H1 (cell line): ENCODE data around the gene ALOX12. TPM values are rescaled to one million over a fixed set of nuclear protein-coding genes. Genes with fewer than 3 reads are reported as not detected.

Experiments
- CTCF ChIA-PET: fragments of 300-600 bp; sonication (Branson Sonifier 250); formaldehyde crosslinking; loops from one replicate; lab custom pipeline; 2021; ENCODE audit not compliant: partially characterized antibody; lab: Charles Lee
- POLR2A ChIA-PET: fragments of 300-600 bp; sonication (Branson Sonifier 250); formaldehyde crosslinking; loops from one replicate; lab custom pipeline; 2021; ENCODE audit warnings: inconsistent platforms; ENCODE audit not compliant: partially characterized antibody; lab: Charles Lee
- DNase-seq, 2 experiments: peaks; one replicate each; pipeline versions ENCODE4 v3.0.0 to v3.0.0-alpha.2; 2010 to 2022; ENCODE audit warnings: low spot score in 2 of 2, low read depth in 1 of 2, mixed read lengths in 1 of 2
- FAIRE-seq: peaks from 2 replicates; lab custom pipeline; 2011; peaks lifted over from hg19 to GRCh38; lab: Jason Lieb, UNC
- H2AFZ ChIP-seq: 2 replicates; pipeline ENCODE4 v1.8.1; 2012; ENCODE audit warnings: low read length, inconsistent platforms
- H2AK5ac ChIP-seq: 2 replicates; pipeline ENCODE4 v1.6.1; 2013; ENCODE audit warnings: low read depth, low read length
- H2BK120ac ChIP-seq: replicated peaks from 2 replicates; pipeline ENCODE3; 2013; ENCODE audit warnings: low read depth, low read length, inconsistent platforms
- H2BK12ac ChIP-seq: 2 replicates; pipeline ENCODE4 v1.6.1; 2013; ENCODE audit warnings: low read depth, low read length
- H2BK15ac ChIP-seq: 2 replicates; pipeline ENCODE4 v1.6.1; 2013; ENCODE audit warnings: low read length
- H2BK20ac ChIP-seq: 2 replicates; pipeline ENCODE4 v1.6.1; 2013; ENCODE audit warnings: low read length
- H2BK5ac ChIP-seq: 2 replicates; pipeline ENCODE4 v1.6.1; 2013; ENCODE audit warnings: low read depth, low read length
- H3K14ac ChIP-seq: 2 replicates; pipeline ENCODE4 v1.6.1; 2013; ENCODE audit warnings: inconsistent platforms; ENCODE audit not compliant: insufficient read length
- H3K18ac ChIP-seq: 2 replicates; pipeline ENCODE4 v1.6.1; 2013; ENCODE audit warnings: low read length; ENCODE audit errors: extremely low read depth
- H3K23ac ChIP-seq: 2 replicates; pipeline ENCODE4 v1.6.1; 2013; ENCODE audit warnings: inconsistent platforms; ENCODE audit not compliant: insufficient read length
- H3K23me2 ChIP-seq: 2 replicates; pipeline ENCODE4 v1.6.1; 2013; ENCODE audit warnings: low read depth, low read length
- H3K27ac ChIP-seq: 2 replicates; pipeline ENCODE4 v1.6.1; 2011; ENCODE audit warnings: low read depth, low read length, inconsistent platforms
- H3K27me3 ChIP-seq, 4 experiments: replicated peaks in 1 of 4; 1 replicate in 1 of 4; 2 replicates in 3 of 4; pipeline versions ENCODE4 v1.6.1 to v1.8.1; 2011 to 2013; ENCODE audit warnings: low read length in 3 of 4, mild to moderate bottlenecking in 3 of 4, inconsistent platforms in 2 of 4, mixed read lengths in 2 of 4, moderate library complexity in 1 of 4; ENCODE audit not compliant: control insufficient read depth in 3 of 4, insufficient read depth in 3 of 4; ENCODE audit errors: extremely low read depth in 1 of 4
- H3K36me3 ChIP-seq, 4 experiments: 2 replicates each; pipeline versions ENCODE4 v1.6.1 to v1.8.1; 2011 to 2013; ENCODE audit warnings: mild to moderate bottlenecking in 4 of 4, low read length in 3 of 4, moderate library complexity in 2 of 4, control low read depth in 1 of 4, inconsistent platforms in 1 of 4; ENCODE audit not compliant: insufficient read depth in 4 of 4, control insufficient read depth in 2 of 4
- H3K4ac ChIP-seq: replicated peaks from 2 replicates; pipeline ENCODE3; 2013; ENCODE audit warnings: low read length, low read depth, mixed read lengths, inconsistent platforms; ENCODE audit not compliant: insufficient read length
- H3K4me1 ChIP-seq, 4 experiments: replicated peaks in 1 of 4; 1 replicate in 1 of 4; 2 replicates in 3 of 4; pipeline versions ENCODE4 v1.6.1 to v1.8.1; 2011 to 2013; ENCODE audit warnings: low read length in 3 of 4, inconsistent platforms in 2 of 4, mixed read lengths in 1 of 4; ENCODE audit not compliant: insufficient read depth in 4 of 4, control insufficient read depth in 3 of 4
- H3K4me2 ChIP-seq, 2 experiments: 2 replicates each; pipeline versions ENCODE4 v1.6.1 to v1.8.1; 2011 to 2013; ENCODE audit warnings: low read depth in 2 of 2, low read length in 2 of 2, control low read depth in 1 of 2, inconsistent platforms in 1 of 2, mild to moderate bottlenecking in 1 of 2; ENCODE audit not compliant: insufficient read depth in 1 of 2
- H3K4me3 ChIP-seq, 4 experiments: fragments of 200-600, 300-600 bp in 1 of 4; sonication (generic), shearing (Covaris generic), sonication (Bioruptor Twin) in 1 of 4; 2 replicates each; pipeline versions ENCODE4 v1.5.1 to v1.8.1; 2011 to 2016; ENCODE audit warnings: low read length in 4 of 4, low read depth in 3 of 4, control low read depth in 2 of 4, inconsistent platforms in 2 of 4, mild to moderate bottlenecking in 2 of 4, mixed read lengths in 1 of 4, moderate library complexity in 1 of 4; ENCODE audit not compliant: insufficient read depth in 2 of 4; ENCODE audit errors: extremely low read depth in 1 of 4
- H3K56ac ChIP-seq: replicated peaks from 2 replicates; pipeline ENCODE3; 2013; ENCODE audit warnings: low read depth, mild to moderate bottlenecking, mixed read lengths, low read length, inconsistent platforms; ENCODE audit not compliant: insufficient read length
- H3K79me1 ChIP-seq: 2 replicates; pipeline ENCODE4 v1.6.1; 2013; ENCODE audit warnings: low read depth, low read length, control low read depth
- H3K79me2 ChIP-seq, 2 experiments: 2 replicates each; pipeline versions ENCODE4 v1.6.1 to v1.8.1; 2012 to 2013; ENCODE audit warnings: low read length in 2 of 2, mild to moderate bottlenecking in 2 of 2, inconsistent platforms in 1 of 2; ENCODE audit not compliant: insufficient read depth in 2 of 2, control insufficient read depth in 1 of 2
- H3K9ac ChIP-seq, 4 experiments: replicated peaks in 1 of 4; 1 replicate in 1 of 4; 2 replicates in 3 of 4; pipeline versions ENCODE4 v1.6.1 to v1.8.1; 2011 to 2013; ENCODE audit warnings: low read depth in 3 of 4, low read length in 3 of 4, control low read depth in 2 of 4, mild to moderate bottlenecking in 2 of 4, moderate library complexity in 2 of 4, inconsistent platforms in 1 of 4; ENCODE audit errors: extremely low read depth in 1 of 4
- H3K9me3 ChIP-seq, 2 experiments: 2 replicates each; pipeline versions ENCODE4 v1.6.1 to v1.8.1; 2012 to 2013; ENCODE audit warnings: mild to moderate bottlenecking in 2 of 2, moderate library complexity in 2 of 2, control low read depth in 1 of 2, inconsistent platforms in 1 of 2, low read depth in 1 of 2, low read length in 1 of 2, mixed read lengths in 1 of 2; ENCODE audit not compliant: insufficient read depth in 2 of 2
- H4K20me1 ChIP-seq, 2 experiments: replicated peaks in 1 of 2; 2 replicates each; pipeline versions ENCODE3 to v1.8.1; 2011 to 2013; ENCODE audit warnings: inconsistent platforms in 2 of 2, low read length in 2 of 2, mild to moderate bottlenecking in 1 of 2; ENCODE audit not compliant: insufficient read depth in 2 of 2, control insufficient read depth in 1 of 2
- H4K5ac ChIP-seq: 2 replicates; pipeline ENCODE4 v1.6.1; 2013; ENCODE audit warnings: low read length, low read depth, mixed read lengths, inconsistent platforms; ENCODE audit not compliant: insufficient read length
- H4K8ac ChIP-seq: 2 replicates; pipeline ENCODE4 v1.8.0; 2013; ENCODE audit warnings: mild to moderate bottlenecking, moderate library complexity, low read length, inconsistent platforms; ENCODE audit not compliant: insufficient read depth; ENCODE audit errors: extremely low read depth
- H4K91ac ChIP-seq: replicated peaks from 2 replicates; pipeline ENCODE3; 2013; ENCODE audit warnings: low read length, mixed read lengths, inconsistent platforms; ENCODE audit not compliant: insufficient read length
- CTBP2 ChIP-seq: IDR thresholded peaks from 2 replicates; pipeline ENCODE4 v1.7.0; 2011; ENCODE audit warnings: borderline replicate concordance, mild to moderate bottlenecking, moderate library complexity, mixed read lengths, low read length; ENCODE audit not compliant: insufficient read depth, insufficient read length
- GABPA ChIP-seq: IDR thresholded peaks from 2 replicates; pipeline ENCODE4 v1.6.1; 2011; ENCODE audit warnings: mild to moderate bottlenecking, low read length, moderate library complexity, borderline replicate concordance; ENCODE audit not compliant: insufficient read depth
- POLR2AphosphoS5 ChIP-seq: IDR thresholded peaks from 2 replicates; pipeline ENCODE4 v1.6.1; 2011; ENCODE audit warnings: low read depth, low read length
- SP1 ChIP-seq: IDR thresholded peaks from 2 replicates; pipeline ENCODE4 v1.6.1; 2011; ENCODE audit warnings: low read depth, low read length
- TAF7 ChIP-seq: optimal IDR thresholded peaks from 2 replicates; pipeline ENCODE3; 2011; ENCODE audit warnings: low read depth, mild to moderate bottlenecking, inconsistent platforms, low read length, moderate library complexity, borderline replicate concordance
- TCF12 ChIP-seq: IDR thresholded peaks from 2 replicates; pipeline ENCODE4 v1.6.1; 2011; ENCODE audit warnings: low read depth, mild to moderate bottlenecking, low read length
- TEAD4 ChIP-seq: IDR thresholded peaks from 2 replicates; pipeline ENCODE4 v1.6.1; 2012; ENCODE audit warnings: low read depth, low read length, inconsistent platforms, mixed read lengths
- USF2 ChIP-seq: IDR thresholded peaks from 2 replicates; pipeline ENCODE4 v1.6.1; 2011; ENCODE audit warnings: low read length, improper control_type of control experiment
- ZNF274 ChIP-seq: IDR thresholded peaks from 2 replicates; pipeline ENCODE4 v1.7.0; 2012; ENCODE audit warnings: low read length, borderline replicate concordance; ENCODE audit errors: extremely low read depth
- WGBS, 2 experiments: shearing (Covaris generic) in 1 of 2; methylation state at CpG; one replicate each; pipeline versions ENCODE4 v1.1.6 to v1.1.7; 2013 to 2015; ENCODE audit warnings: low lambda C conversion rate in 2 of 2, mixed read lengths in 2 of 2, inconsistent platforms in 1 of 2, low coverage in 1 of 2, missing lambda C conversion rate in 1 of 2; ENCODE audit not compliant: insufficient replicate concordance in 2 of 2, insufficient coverage in 1 of 2, insufficient read length in 1 of 2; ENCODE audit errors: extremely low coverage in 1 of 2, missing lambda C conversion rate in 1 of 2; 5-methylcytosine and 5-hydroxymethylcytosine counted together
- polyA plus RNA-seq, 7 experiments: library from polyadenylated mRNA; depleted of rRNA in 3 of 7; stranded (reverse) in 5 of 7; unstranded in 2 of 7; fragments of >200 nt in 5 of 7; fragments of 200-250 nt in 2 of 7; gene quantifications; 1 replicate in 5 of 7; 2 replicates in 1 of 7; 4 replicates in 1 of 7; pipeline versions ENCODE4 v1.2.1 to v1.2.3, GENCODE V29; 2011 to 2013; ENCODE audit warnings: missing spikeins in 2 of 7, mixed read lengths in 2 of 7
- total RNA-seq: library from RNA; stranded (reverse); fragmentation: NEBNext Ultra II Directional; extraction: Animal tissue kit (Norgen Biotek cat#: 25700); gene quantifications from 2 replicates; pipeline ENCODE4 v1.2.1, GENCODE V29; 2021
- TF ChIP-seq, protein P1 (sequence below): IDR thresholded peaks from 2 replicates; pipeline ENCODE4 v1.6.1; 2012; ENCODE audit warnings: inconsistent platforms
- TF ChIP-seq, protein P2 (sequence below): IDR thresholded peaks from 2 replicates; pipeline ENCODE4 v1.6.1; 2012; ENCODE audit warnings: low read length, inconsistent platforms

ALOX12 gene
- total and polyA plus RNA-seq, 2 of the 8 experiments (the other 6 are each of a cell fraction or from before 2014, with no cell fraction given), result 1.4 to 2.0 TPM

GRCh38 chr17:6981426-6981825 lies 14.4 kb upstream of the ALOX12 start:
- no peak overlapping the region for H3K18ac ChIP-seq
- no peak overlapping the region for H2AK5ac ChIP-seq
- ChIA-PET POLR2A (no interaction called here), CTCF (interaction anchor here (1.2 kb wide), 1 partner anchor 71 kb away, joined by 3 read pairs; no protein-coding TSS in a partner anchor)
- no peaks in the 10 kb centered on the region for H3K27me3 ChIP-seq
- no peaks in the 10 kb centered on the region for H3K79me1 ChIP-seq
- H3K56ac ChIP-seq, result no peak overlapping the region
- H4K91ac ChIP-seq, result no peak overlapping the region
- H2BK5ac ChIP-seq, result no peak overlapping the region
- H3K36me3 ChIP-seq, result no peaks in the 10 kb centered on the region
- FAIRE-seq (no peak), DNase-seq (no peak)
- H3K4me2 ChIP-seq, result no peak overlapping the region
- WGBS, 2 experiments, result 100% methylated on average over 1 of the region's 1 CpG; no CpG with 5 or more reads in 1 of the 2 experiments
- no peak overlapping the region for H3K4ac ChIP-seq
- no peaks in the 10 kb centered on the region for H3K79me2 ChIP-seq
- H2BK15ac ChIP-seq, result no peak overlapping the region
- no peak overlapping the region for H2BK20ac ChIP-seq
- no peaks in the 10 kb centered on the region for H3K4me1 ChIP-seq
- no peak overlapping the region for H2BK12ac ChIP-seq
- H3K9me3 ChIP-seq, result no peaks in the 10 kb centered on the region
- H4K8ac ChIP-seq, result no peak overlapping the region
- H4K5ac ChIP-seq, result no peak overlapping the region
- no peak overlapping the region for H2BK120ac ChIP-seq
- no peak overlapping the region for H3K9ac ChIP-seq
- no peak overlapping the region for H3K27ac ChIP-seq
- no peak overlapping the region for H2AFZ ChIP-seq
- no peak overlapping the region for H3K14ac ChIP-seq
- H3K23ac ChIP-seq, result no peak overlapping the region
- no peak overlapping the region for H3K4me3 ChIP-seq
- no peaks in the 10 kb centered on the region; the same call in 1 of the 2 replicates for H3K23me2 ChIP-seq
- H4K20me1 ChIP-seq, result no peaks in the 10 kb centered on the region
- TF ChIP-seq ZNF274, result no peak
- no peak for TF ChIP-seq TAF7
- no peak for TF ChIP-seq CTBP2
- TF ChIP-seq, protein P1, sequence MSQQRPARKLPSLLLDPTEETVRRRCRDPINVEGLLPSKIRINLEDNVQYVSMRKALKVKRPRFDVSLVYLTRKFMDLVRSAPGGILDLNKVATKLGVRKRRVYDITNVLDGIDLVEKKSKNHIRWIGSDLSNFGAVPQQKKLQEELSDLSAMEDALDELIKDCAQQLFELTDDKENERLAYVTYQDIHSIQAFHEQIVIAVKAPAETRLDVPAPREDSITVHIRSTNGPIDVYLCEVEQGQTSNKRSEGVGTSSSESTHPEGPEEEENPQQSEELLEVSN, result no peak
- TF ChIP-seq SP1, result no peak
- TF ChIP-seq TCF12, result no peak
- no peak for TF ChIP-seq GABPA
- TF ChIP-seq POLR2AphosphoS5, result no peak
- TF ChIP-seq, protein P2, sequence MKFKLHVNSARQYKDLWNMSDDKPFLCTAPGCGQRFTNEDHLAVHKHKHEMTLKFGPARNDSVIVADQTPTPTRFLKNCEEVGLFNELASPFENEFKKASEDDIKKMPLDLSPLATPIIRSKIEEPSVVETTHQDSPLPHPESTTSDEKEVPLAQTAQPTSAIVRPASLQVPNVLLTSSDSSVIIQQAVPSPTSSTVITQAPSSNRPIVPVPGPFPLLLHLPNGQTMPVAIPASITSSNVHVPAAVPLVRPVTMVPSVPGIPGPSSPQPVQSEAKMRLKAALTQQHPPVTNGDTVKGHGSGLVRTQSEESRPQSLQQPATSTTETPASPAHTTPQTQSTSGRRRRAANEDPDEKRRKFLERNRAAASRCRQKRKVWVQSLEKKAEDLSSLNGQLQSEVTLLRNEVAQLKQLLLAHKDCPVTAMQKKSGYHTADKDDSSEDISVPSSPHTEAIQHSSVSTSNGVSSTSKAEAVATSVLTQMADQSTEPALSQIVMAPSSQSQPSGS, result no peak
- no peak for TF ChIP-seq TEAD4
- TF ChIP-seq USF2, result no peak
